H1 (cell line): ENCODE results near the gene RASGEF1B. TPM values are rescaled to one million over a fixed set of nuclear protein-coding genes. Genes with fewer than 3 reads are reported as not detected.

Experiments used
- ASH2L ChIP-seq: fragments of 200-600, 300-600 bp; sonication (generic); IDR thresholded peaks from one replicate; pipeline ENCODE4 v1.7.1; 2017; ENCODE audit warnings: low read length
- EP300 ChIP-seq, 2 experiments: IDR thresholded peaks; 1 replicate in 1 of 2; 2 replicates in 1 of 2; pipeline ENCODE4 v1.6.1; 2011 to 2012; ENCODE audit warnings: low read depth in 2 of 2, low read length in 2 of 2, mild to moderate bottlenecking in 2 of 2, borderline replicate concordance in 1 of 2, inconsistent platforms in 1 of 2, moderate library complexity in 1 of 2
- HDAC2 ChIP-seq, 2 experiments: fragments of 300-600 bp in 1 of 2; sonication (generic) in 1 of 2; IDR thresholded peaks; 2 replicates each; pipeline ENCODE4 v1.6.1; 2011 to 2012; ENCODE audit warnings: low read depth in 2 of 2, low read length in 2 of 2, mild to moderate bottlenecking in 2 of 2, moderate library complexity in 2 of 2, borderline replicate concordance in 1 of 2, inconsistent platforms in 1 of 2
- JUND ChIP-seq: IDR thresholded peaks from 2 replicates; pipeline ENCODE4 v1.6.1; 2011; ENCODE audit warnings: mild to moderate bottlenecking, improper control_type of control experiment, low read length
- MAFK ChIP-seq: IDR thresholded peaks from 2 replicates; pipeline ENCODE4 v1.6.1; 2012; ENCODE audit warnings: low read depth, mild to moderate bottlenecking, improper control_type of control experiment, low read length
- NANOG ChIP-seq: IDR thresholded peaks from 2 replicates; pipeline ENCODE4 v1.6.1; 2011; ENCODE audit warnings: low read length, low read depth, mild to moderate bottlenecking, inconsistent platforms; ENCODE audit not compliant: insufficient read depth, poor library complexity, severe bottlenecking
- POLR2A ChIP-seq, 2 experiments: IDR thresholded peaks; 1 replicate in 1 of 2; 2 replicates in 1 of 2; pipeline ENCODE4 v1.6.1; 2011; ENCODE audit warnings: low read depth in 2 of 2, low read length in 2 of 2, mild to moderate bottlenecking in 2 of 2; ENCODE audit errors: control extremely low read depth in 1 of 2
- SP4 ChIP-seq: IDR thresholded peaks from 2 replicates; pipeline ENCODE4 v1.6.1; 2012; ENCODE audit warnings: low read length, inconsistent platforms
- TBP ChIP-seq: IDR thresholded peaks from 2 replicates; pipeline ENCODE4 v1.6.1; 2011; ENCODE audit warnings: low read depth, low read length, improper control_type of control experiment
- YY1 ChIP-seq: IDR thresholded peaks from 2 replicates; pipeline ENCODE4 v1.6.1; 2011; ENCODE audit warnings: low read depth, mild to moderate bottlenecking, low read length
- polyA plus RNA-seq, 7 experiments: library from polyadenylated mRNA; depleted of rRNA in 3 of 7; stranded (reverse) in 5 of 7; unstranded in 2 of 7; fragments of >200 nt in 5 of 7; fragments of 200-250 nt in 2 of 7; gene quantifications; 1 replicate in 5 of 7; 2 replicates in 1 of 7; 4 replicates in 1 of 7; pipeline versions ENCODE4 v1.2.1 to v1.2.3, GENCODE V29; 2011 to 2013; ENCODE audit warnings: missing spikeins in 2 of 7, mixed read lengths in 2 of 7
- total RNA-seq: library from RNA; stranded (reverse); fragmentation: NEBNext Ultra II Directional; extraction: Animal tissue kit (Norgen Biotek cat#: 25700); gene quantifications from 2 replicates; pipeline ENCODE4 v1.2.1, GENCODE V29; 2021
- TF ChIP-seq, protein P1 (sequence below): fragments of 300-600 bp; sonication (generic); IDR thresholded peaks from 2 replicates; pipeline ENCODE4 v1.7.1; 2012; ENCODE audit warnings: low read length, moderate library complexity, mild to moderate bottlenecking, inconsistent platforms; ENCODE audit not compliant: insufficient replicate concordance
- TF ChIP-seq, protein P2 (sequence below): IDR thresholded peaks from 2 replicates; pipeline ENCODE4 v1.6.1; 2012; ENCODE audit warnings: inconsistent platforms

Gene RASGEF1B
- total and polyA plus RNA-seq, 2 of the 8 experiments (the other 6 are each of a cell fraction or from before 2014, with no cell fraction given), result 1.6 to 4.7 TPM

DNA sequence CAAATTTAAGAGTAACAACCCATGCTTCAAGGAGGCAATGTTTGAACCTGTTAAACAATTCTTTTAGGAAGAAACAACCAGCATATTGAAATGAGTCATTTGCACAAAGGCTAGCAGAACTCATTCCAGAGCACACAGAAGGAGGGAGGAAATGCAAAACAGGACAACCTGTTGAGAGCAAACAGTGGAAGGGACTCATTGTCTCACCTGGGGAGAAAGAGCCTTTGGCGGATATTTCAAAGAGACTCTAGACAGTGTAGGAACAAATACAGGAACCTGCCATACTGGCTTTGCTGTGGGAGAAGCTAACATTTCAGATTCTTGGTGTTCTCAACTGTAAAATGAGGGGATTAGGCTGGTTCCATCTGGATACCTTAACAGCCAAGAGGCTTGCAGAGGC is 14.8 kb upstream of the RASGEF1B start (continued):
- TF ChIP-seq, protein P1, sequence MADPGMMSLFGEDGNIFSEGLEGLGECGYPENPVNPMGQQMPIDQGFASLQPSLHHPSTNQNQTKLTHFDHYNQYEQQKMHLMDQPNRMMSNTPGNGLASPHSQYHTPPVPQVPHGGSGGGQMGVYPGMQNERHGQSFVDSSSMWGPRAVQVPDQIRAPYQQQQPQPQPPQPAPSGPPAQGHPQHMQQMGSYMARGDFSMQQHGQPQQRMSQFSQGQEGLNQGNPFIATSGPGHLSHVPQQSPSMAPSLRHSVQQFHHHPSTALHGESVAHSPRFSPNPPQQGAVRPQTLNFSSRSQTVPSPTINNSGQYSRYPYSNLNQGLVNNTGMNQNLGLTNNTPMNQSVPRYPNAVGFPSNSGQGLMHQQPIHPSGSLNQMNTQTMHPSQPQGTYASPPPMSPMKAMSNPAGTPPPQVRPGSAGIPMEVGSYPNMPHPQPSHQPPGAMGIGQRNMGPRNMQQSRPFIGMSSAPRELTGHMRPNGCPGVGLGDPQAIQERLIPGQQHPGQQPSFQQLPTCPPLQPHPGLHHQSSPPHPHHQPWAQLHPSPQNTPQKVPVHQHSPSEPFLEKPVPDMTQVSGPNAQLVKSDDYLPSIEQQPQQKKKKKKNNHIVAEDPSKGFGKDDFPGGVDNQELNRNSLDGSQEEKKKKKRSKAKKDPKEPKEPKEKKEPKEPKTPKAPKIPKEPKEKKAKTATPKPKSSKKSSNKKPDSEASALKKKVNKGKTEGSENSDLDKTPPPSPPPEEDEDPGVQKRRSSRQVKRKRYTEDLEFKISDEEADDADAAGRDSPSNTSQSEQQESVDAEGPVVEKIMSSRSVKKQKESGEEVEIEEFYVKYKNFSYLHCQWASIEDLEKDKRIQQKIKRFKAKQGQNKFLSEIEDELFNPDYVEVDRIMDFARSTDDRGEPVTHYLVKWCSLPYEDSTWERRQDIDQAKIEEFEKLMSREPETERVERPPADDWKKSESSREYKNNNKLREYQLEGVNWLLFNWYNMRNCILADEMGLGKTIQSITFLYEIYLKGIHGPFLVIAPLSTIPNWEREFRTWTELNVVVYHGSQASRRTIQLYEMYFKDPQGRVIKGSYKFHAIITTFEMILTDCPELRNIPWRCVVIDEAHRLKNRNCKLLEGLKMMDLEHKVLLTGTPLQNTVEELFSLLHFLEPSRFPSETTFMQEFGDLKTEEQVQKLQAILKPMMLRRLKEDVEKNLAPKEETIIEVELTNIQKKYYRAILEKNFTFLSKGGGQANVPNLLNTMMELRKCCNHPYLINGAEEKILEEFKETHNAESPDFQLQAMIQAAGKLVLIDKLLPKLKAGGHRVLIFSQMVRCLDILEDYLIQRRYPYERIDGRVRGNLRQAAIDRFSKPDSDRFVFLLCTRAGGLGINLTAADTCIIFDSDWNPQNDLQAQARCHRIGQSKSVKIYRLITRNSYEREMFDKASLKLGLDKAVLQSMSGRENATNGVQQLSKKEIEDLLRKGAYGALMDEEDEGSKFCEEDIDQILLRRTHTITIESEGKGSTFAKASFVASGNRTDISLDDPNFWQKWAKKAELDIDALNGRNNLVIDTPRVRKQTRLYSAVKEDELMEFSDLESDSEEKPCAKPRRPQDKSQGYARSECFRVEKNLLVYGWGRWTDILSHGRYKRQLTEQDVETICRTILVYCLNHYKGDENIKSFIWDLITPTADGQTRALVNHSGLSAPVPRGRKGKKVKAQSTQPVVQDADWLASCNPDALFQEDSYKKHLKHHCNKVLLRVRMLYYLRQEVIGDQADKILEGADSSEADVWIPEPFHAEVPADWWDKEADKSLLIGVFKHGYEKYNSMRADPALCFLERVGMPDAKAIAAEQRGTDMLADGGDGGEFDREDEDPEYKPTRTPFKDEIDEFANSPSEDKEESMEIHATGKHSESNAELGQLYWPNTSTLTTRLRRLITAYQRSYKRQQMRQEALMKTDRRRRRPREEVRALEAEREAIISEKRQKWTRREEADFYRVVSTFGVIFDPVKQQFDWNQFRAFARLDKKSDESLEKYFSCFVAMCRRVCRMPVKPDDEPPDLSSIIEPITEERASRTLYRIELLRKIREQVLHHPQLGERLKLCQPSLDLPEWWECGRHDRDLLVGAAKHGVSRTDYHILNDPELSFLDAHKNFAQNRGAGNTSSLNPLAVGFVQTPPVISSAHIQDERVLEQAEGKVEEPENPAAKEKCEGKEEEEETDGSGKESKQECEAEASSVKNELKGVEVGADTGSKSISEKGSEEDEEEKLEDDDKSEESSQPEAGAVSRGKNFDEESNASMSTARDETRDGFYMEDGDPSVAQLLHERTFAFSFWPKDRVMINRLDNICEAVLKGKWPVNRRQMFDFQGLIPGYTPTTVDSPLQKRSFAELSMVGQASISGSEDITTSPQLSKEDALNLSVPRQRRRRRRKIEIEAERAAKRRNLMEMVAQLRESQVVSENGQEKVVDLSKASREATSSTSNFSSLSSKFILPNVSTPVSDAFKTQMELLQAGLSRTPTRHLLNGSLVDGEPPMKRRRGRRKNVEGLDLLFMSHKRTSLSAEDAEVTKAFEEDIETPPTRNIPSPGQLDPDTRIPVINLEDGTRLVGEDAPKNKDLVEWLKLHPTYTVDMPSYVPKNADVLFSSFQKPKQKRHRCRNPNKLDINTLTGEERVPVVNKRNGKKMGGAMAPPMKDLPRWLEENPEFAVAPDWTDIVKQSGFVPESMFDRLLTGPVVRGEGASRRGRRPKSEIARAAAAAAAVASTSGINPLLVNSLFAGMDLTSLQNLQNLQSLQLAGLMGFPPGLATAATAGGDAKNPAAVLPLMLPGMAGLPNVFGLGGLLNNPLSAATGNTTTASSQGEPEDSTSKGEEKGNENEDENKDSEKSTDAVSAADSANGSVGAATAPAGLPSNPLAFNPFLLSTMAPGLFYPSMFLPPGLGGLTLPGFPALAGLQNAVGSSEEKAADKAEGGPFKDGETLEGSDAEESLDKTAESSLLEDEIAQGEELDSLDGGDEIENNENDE, result peak; percentile 58
- TF ChIP-seq POLR2A (IDR thresholded peaks at IDR 0.05; ENCODE audit: control extremely low read depth in 1 of 2, low read depth in 2 of 2, low read length in 2 of 2), result no peak
- TF ChIP-seq ASH2L, result no peak
- no peak for TF ChIP-seq TBP
- TF ChIP-seq EP300 (IDR thresholded peaks at IDR 0.05; ENCODE audit: borderline replicate concordance in 1 of 2, low read depth in 2 of 2, low read length in 2 of 2), result 0 out of 3 replicates have a peak, but pooled peaks of 1 of the 2 experiments have one; percentile 35
- peak; percentile 59; the same call in 1 of the 2 replicates for TF ChIP-seq YY1
- TF ChIP-seq MAFK, result no peak
- TF ChIP-seq SP4, result no peak
- peak; percentile 32; the same call in 1 of the 2 replicates for TF ChIP-seq JUND
- no peak for TF ChIP-seq NANOG
- 0 out of 4 replicates have a peak, but pooled peaks of 1 of the 2 experiments have one; percentile 54 for TF ChIP-seq HDAC2 (IDR thresholded peaks at IDR 0.05; ENCODE audit: borderline replicate concordance in 1 of 2, low read depth in 2 of 2, low read length in 2 of 2)
- TF ChIP-seq, protein P2, sequence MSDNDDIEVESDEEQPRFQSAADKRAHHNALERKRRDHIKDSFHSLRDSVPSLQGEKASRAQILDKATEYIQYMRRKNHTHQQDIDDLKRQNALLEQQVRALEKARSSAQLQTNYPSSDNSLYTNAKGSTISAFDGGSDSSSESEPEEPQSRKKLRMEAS, result no peak
